Thoracic aorta (tissue), 2 donors: ENCODE data around the gene ARVCF. TPM values are rescaled to one million over a fixed set of nuclear protein-coding genes. Genes with fewer than 3 reads are reported as not detected.

Experiments used
- ATAC-seq: fragments of 150-250 bp; one replicate; pipeline ENCODE4 v1.8.0; 2017; ENCODE audit warnings: low read depth; ENCODE audit not compliant: insufficient number of reproducible peaks, low FRiP score
- DNase-seq: peaks from one replicate; pipeline ENCODE4 v3.0.0-alpha.2; 2020; ENCODE audit warnings: low spot score
- H3K27ac ChIP-seq, 2 donors: fragments of 200-600 bp; sonication (generic); 1 replicate in 1 of 2; 2 replicates in 1 of 2; pipeline ENCODE4 v1.5.1; 2016; ENCODE audit warnings: mild to moderate bottlenecking in 2 of 2, moderate library complexity in 2 of 2
- H3K27me3 ChIP-seq: fragments of 200-600 bp; sonication (generic); replicated peaks from 2 replicates; pipeline ENCODE4 v1.6.0; 2016; ENCODE audit warnings: mild to moderate bottlenecking; ENCODE audit not compliant: insufficient read depth
- H3K36me3 ChIP-seq: fragments of 200-600 bp; sonication (generic); one replicate; pipeline ENCODE4 v1.5.1; 2016
- H3K4me1 ChIP-seq, 2 donors: fragments of 200-600 bp; sonication (generic); 1 replicate in 1 of 2; 2 replicates in 1 of 2; pipeline versions ENCODE4 v1.5.1 to v1.6.0; 2016; ENCODE audit warnings: low read depth in 2 of 2, mild to moderate bottlenecking in 1 of 2; ENCODE audit not compliant: control insufficient read depth in 1 of 2
- H3K4me3 ChIP-seq: fragments of 200-600 bp; sonication (generic); 2 replicates; pipeline ENCODE4 v1.5.1; 2016; ENCODE audit warnings: mild to moderate bottlenecking
- H3K9me3 ChIP-seq: fragments of 200-600 bp; sonication (generic); 2 replicates; pipeline ENCODE4 v1.5.1; 2016
- CTCF ChIP-seq: fragments of 200-600 bp; sonication (generic); IDR thresholded peaks from one replicate; pipeline ENCODE4 v1.5.1; 2019; ENCODE audit warnings: antibody characterized with exemption
- total RNA-seq, 2 donors: library from RNA; depleted of rRNA; stranded (reverse); fragments of >200 nt; gene quantifications; one replicate each; pipeline versions ENCODE4 v1.1.0 to v1.2.3, GENCODE V29; 2016

Gene ARVCF
- total RNA-seq, 2 donors from 2014 or later = 95.0 to 165 TPM

DNA sequence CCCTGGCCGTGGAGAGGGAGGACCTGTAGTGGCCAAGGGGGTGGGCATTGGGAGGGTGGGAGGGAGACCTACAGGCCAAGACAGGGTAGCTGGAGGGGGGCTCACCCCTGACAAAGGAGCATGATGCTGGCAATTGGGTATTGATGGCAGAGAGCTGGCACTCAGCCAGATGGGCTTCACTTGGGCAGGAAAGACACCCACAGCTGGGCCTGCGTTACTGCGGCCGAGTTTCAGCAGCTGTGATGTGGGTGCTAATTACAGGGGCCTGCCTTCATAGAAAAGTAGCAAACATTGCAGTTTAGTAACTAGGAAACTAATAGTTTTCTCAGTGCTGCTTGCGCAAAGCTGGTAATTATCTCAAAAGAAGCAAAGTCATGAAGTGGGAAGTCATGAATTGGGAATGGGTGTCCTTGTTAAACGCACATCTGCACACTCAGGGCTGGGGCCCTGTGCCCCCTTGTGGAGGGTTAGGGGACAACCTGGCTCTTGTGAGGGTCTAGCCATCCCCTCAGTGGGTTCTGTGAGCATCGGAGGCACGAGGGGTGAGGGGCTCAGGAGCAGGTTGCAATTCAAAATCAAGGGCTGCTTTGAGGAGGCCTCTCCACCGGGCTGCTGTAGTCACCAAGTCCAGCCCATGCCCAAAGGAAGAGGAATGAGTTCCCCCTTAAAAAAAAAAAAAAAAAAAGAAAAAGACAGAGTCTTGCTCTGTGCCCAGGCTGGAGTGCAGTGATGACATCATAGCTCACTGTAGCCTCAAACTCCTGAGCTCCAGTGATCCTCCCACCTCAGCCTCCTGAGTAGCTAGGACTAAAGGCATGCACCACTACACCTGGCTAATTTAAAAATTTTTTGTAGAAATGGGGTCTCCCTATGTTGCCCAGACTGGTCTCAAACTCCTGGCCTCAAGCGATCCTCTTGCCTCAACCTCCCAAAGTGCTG, 50.6 kb downstream of the ARVCF start:
- peak overlapping the region in 1 of 2 donors; percentile 22 for H3K27ac ChIP-seq
- no peak overlapping the region for H3K4me3 ChIP-seq
- TF ChIP-seq CTCF = peak; percentile 24
- ATAC-seq (no peak), DNase-seq (no peak)
- H3K27me3 ChIP-seq = no peaks in the 10 kb centered on the region
- peaks cover 39% of the 10 kb centered on the region for H3K36me3 ChIP-seq
- H3K9me3 ChIP-seq = no peaks in the 10 kb centered on the region
- H3K4me1 ChIP-seq = peaks cover 0 to 19% of the 10 kb centered on the region in 2 donors

GRCh38 chr22:19964701-19965386, 51.8 kb downstream of the ARVCF start:
- Histone ChIP-seq H3K36me3 (peaks cover 34% of the 10 kb centered on the region), H3K27ac (no peak overlapping the region), H3K27me3 (no peaks in the 10 kb centered on the region), H3K4me3 (no peak overlapping the region), H3K9me3 (no peaks in the 10 kb centered on the region), H3K4me1 (peaks cover 0 to 16% of the 10 kb centered on the region in 2 donors)
- no peak for TF ChIP-seq CTCF
- no peak for DNase-seq
- no peak for ATAC-seq

DNA sequence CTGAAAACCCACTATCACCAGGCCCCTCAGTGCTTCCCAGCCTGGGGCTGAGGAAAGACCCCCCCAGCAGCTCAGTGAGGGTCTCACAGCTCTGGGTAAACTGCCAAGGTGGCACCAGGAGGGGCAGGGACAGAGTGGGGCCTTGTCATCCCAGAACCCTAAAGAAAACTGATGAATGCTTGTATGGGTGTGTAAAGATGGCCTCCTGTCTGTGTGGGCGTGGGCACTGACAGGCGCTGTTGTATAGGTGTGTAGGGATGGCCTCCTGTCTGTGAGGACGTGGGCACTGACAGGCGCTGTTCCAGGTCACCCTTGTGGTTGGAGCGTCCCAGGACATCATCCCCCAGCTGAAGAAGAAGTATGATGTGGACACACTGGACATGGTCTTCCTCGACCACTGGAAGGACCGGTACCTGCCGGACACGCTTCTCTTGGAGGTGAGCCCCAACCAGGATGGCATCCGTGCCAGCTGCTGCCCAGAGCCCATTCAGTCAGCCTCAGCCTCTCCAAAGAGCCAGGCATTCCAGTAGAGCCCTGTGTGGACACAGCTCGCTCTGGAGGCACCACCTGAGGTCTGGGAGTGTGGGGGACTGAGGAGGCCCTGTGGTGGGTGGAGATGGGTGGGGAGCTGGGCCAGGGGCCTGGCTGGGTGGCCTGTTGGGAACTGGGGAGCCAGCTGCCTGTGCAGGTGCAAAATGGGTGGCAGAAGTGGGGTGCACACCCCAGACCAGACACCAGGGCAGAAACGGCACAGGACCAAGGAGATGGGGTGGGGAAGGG, 52.6 kb downstream of the ARVCF start:
- no peak for DNase-seq
- no peaks in the 10 kb centered on the region for H3K9me3 ChIP-seq
- no peak for TF ChIP-seq CTCF
- no peak for ATAC-seq
- no peaks in the 10 kb centered on the region for H3K27me3 ChIP-seq
- no peak overlapping the region for H3K4me3 ChIP-seq
- H3K4me1 ChIP-seq = peaks cover 0 to 22% of the 10 kb centered on the region in 2 donors
- no peak overlapping the region for H3K27ac ChIP-seq
- H3K36me3 ChIP-seq = peaks cover 28% of the 10 kb centered on the region

DNA sequence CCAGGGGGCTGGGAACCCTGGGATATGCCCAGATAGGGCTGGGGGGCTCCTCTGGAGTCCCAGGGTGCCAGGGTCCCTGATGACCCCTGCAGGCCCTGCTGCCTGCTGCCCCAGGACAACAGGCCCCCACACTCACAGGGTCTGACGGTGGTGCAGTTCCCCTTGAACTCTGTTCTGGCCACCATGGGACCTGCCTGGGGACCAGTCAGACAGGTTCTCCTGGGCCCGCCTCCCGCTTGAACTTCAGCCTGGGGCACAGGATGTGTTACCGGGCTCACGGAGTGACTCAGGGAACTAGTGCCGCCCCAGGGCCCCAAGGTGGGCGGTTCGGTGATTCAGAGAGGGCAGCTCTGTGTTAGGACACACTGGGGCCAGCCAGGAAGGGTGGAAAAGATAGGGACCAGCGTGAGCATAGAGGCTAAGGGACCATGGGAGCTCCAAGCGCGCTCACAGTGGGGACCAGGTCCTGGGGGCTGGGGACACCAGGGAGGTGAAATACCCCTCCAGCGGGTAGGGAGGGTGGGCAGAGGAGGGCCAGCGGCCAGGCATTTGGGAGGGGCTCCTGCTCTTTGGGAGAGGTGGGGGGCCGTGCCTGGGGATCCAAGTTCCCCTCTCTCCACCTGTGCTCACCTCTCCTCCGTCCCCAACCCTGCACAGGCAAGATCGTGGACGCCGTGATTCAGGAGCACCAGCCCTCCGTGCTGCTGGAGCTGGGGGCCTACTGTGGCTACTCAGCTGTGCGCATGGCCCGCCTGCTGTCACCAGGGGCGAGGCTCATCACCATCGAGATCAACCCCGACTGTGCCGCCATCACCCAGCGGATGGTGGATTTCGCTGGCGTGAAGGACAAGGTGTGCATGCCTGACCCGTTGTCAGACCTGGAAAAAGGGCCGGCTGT, 53.5 kb downstream of the ARVCF start:
- TF ChIP-seq CTCF = no peak
- Histone ChIP-seq H3K4me1 (peaks cover 5 to 27% of the 10 kb centered on the region in 2 donors), H3K27ac (no peak overlapping the region), H3K27me3 (no peaks in the 10 kb centered on the region), H3K4me3 (no peak overlapping the region), H3K9me3 (no peaks in the 10 kb centered on the region), H3K36me3 (peaks cover 23% of the 10 kb centered on the region)
- no peak for DNase-seq
- ATAC-seq = no peak
